ENCODE measurements around the gene HECTD3. TPM values are rescaled to one million over a fixed set of nuclear protein-coding genes. Genes with fewer than 3 reads are reported as not detected.
"Not testable (repeated sequence)": the region's sequence is repeated elsewhere in the genome, so short reads cannot be mapped to it uniquely, and the experiment has no call there.

Gene HECTD3
- total and polyA plus RNA-seq, 4 donors, result 24.2 to 48.7 (median 38.6) TPM

DNA sequence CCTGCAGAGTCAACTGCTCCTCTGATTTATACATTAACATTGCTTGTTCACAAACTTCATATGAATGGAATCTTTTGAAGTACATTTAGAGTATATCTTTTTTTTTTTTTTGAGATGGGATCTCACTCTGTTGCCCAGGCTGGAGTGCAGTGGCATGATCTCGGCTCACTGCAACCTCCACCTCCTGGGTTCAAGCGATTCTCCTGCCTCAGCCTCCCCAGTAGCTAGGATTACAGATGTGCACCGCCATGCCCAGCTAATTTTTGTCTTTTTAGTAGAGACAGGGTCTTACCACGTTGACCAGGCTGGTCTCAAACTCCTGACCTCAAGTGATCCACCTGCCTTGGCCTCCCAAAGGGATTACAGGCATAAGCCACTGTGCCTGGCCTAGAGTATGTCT is 33.8 kb downstream of the HECTD3 start:
- H3K27me3 ChIP-seq (ENCODE audit: control insufficient read depth in 1 of 2, insufficient read depth in 2 of 2, low read length in 1 of 2); H3K27ac ChIP-seq (ENCODE audit: low read depth in 1 of 2, low read length in 2 of 2); H3K36me3 ChIP-seq (ENCODE audit: control insufficient read depth in 1 of 2, insufficient read depth in 2 of 2, low read length in 1 of 2); H3K4me3 ChIP-seq (ENCODE audit: low read length in 2 of 2); DNase-seq; ATAC-seq (ENCODE audit: low FRiP score); H3K4me1 ChIP-seq (ENCODE audit: control insufficient read depth in 1 of 2, insufficient read depth in 2 of 2, low read length in 2 of 2); intact Hi-C loops (cut with DNase I); H3K9me3 ChIP-seq (ENCODE audit: control insufficient read depth, low read length): not testable (repeated sequence)
- WGBS, 2 donors, result 96 to 100% methylated on average over 4 of the region's 4 CpGs

DNA sequence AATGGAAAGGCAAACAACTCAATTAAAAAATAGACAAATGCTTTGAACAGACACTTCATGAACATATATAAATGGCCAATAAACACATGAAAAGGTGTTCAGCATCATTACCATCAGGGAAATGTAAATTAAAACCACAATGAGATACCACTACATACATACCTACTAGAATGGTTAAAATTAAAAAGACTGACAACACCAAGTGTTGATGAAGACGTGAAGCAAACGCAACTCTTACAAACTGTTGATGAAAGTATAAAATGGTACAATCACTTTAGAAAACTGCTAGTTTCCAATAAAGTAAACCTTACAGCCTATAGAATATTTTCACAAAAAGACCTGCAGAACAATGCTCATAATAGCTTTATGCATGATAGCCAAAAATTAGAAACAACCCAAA is 34.9 kb downstream of the HECTD3 start:
- 96 to 98% methylated on average over 2 of the region's 2 CpGs for WGBS, 2 donors
- Histone ChIP-seq H3K27me3 (ENCODE audit: control insufficient read depth in 1 of 2, insufficient read depth in 2 of 2, low read length in 1 of 2) (no peaks in the 10 kb centered on the region), H3K4me3 (ENCODE audit: low read length in 2 of 2) (no peak overlapping the region), H3K4me1 (ENCODE audit: control insufficient read depth in 1 of 2, insufficient read depth in 2 of 2, low read length in 2 of 2) (no peaks in the 10 kb centered on the region), H3K36me3 (ENCODE audit: control insufficient read depth in 1 of 2, insufficient read depth in 2 of 2, low read length in 1 of 2) (peaks cover 0 to 2% of the 10 kb centered on the region in 2 donors), H3K27ac (ENCODE audit: low read depth in 1 of 2, low read length in 2 of 2) (no peak overlapping the region), H3K9me3 (ENCODE audit: control insufficient read depth, low read length) (no peaks in the 10 kb centered on the region)
- DNase-seq (no peak), ATAC-seq (ENCODE audit: low FRiP score) (no peak)
- intact Hi-C loops (cut with DNase I), result no loop called here

DNA sequence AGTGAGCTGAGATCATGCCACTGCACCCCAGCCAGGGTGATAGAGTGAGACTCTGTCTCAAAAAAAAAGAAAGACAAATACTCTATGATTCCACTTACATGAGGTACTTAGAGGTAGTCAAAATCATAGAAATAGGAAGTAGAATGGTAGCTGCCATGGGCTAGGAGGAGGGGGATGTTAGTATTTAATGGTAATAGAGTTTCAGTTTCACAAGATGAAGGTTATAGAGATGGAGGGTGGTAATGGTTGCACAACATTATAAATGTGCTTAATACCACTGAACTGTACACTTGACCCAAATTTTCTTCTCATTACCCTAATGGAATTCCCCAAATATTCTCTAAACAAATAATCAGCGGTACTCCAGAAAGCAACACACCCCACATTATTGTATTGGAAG is 37.5 kb downstream of the HECTD3 start:
- WGBS, 2 donors, result 95 to 100% methylated on average over 1 of the region's 1 CpG
- no peak for DNase-seq
- intact Hi-C loops (cut with DNase I), result no loop called here
- ATAC-seq (ENCODE audit: low FRiP score), result no peak
- H3K4me1 ChIP-seq (ENCODE audit: control insufficient read depth in 1 of 2, insufficient read depth in 2 of 2, low read length in 2 of 2), result no peaks in the 10 kb centered on the region
- peaks cover 0 to under 1% of the 10 kb centered on the region in 2 donors for H3K36me3 ChIP-seq (ENCODE audit: control insufficient read depth in 1 of 2, insufficient read depth in 2 of 2, low read length in 1 of 2)
- no peak overlapping the region for H3K27ac ChIP-seq (ENCODE audit: low read depth in 1 of 2, low read length in 2 of 2)
- no peaks in the 10 kb centered on the region for H3K27me3 ChIP-seq (ENCODE audit: control insufficient read depth in 1 of 2, insufficient read depth in 2 of 2, low read length in 1 of 2)
- no peaks in the 10 kb centered on the region for H3K9me3 ChIP-seq (ENCODE audit: control insufficient read depth, low read length)
- no peak overlapping the region for H3K4me3 ChIP-seq (ENCODE audit: low read length in 2 of 2)

DNA sequence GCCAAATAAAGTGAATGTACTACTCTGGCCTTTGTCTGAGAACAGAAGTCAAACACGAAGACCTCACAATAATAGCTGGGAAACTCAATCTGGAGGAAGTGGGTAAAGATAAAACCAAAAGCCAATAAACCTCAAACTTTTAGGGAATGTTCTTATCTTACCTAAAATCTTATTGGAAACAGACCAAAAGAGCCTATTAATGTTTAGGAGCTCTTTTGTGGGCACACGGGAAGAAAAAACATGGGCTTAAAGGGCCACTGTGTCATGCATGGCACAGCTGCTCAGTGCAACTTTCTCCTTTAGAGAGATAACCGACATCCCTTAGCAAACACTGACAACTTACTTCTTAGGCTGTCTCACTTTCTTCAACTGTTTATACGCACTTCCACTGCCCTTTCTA is 40.8 kb downstream of the HECTD3 start:
- H3K9me3 ChIP-seq (ENCODE audit: control insufficient read depth, low read length), result no peaks in the 10 kb centered on the region
- WGBS, 2 donors, result 40 to 49% methylated on average over 4 of the region's 4 CpGs
- H3K27ac ChIP-seq (ENCODE audit: low read depth in 1 of 2, low read length in 2 of 2), result no peak overlapping the region
- DNase-seq, result no peak
- H3K4me3 ChIP-seq (ENCODE audit: low read length in 2 of 2), result no peak overlapping the region
- peaks cover 0 to 3% of the 10 kb centered on the region in 2 donors for H3K4me1 ChIP-seq (ENCODE audit: control insufficient read depth in 1 of 2, insufficient read depth in 2 of 2, low read length in 2 of 2)
- H3K27me3 ChIP-seq (ENCODE audit: control insufficient read depth in 1 of 2, insufficient read depth in 2 of 2, low read length in 1 of 2), result no peaks in the 10 kb centered on the region
- ATAC-seq (ENCODE audit: low FRiP score), result no peak
- no peaks in the 10 kb centered on the region for H3K36me3 ChIP-seq (ENCODE audit: control insufficient read depth in 1 of 2, insufficient read depth in 2 of 2, low read length in 1 of 2)
- intact Hi-C loops (cut with DNase I), result no loop called here

DNA sequence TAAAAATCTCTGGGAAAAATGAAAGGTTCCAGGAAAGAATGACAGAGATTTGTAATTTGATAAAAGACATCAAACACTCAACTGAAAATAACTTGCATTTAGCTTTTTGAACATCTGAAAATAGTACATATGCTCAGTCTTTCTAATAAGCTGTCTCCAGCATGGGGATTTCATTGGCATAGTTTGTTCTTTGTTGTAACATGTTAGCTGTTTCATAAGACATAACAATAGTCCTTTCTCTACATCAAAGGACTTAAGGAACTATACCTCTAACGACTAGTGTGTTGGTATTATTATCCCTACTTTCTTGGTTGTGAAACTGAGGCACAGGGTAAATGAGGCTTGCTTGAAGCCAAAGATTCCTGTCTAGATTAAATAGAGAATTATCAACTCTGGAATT is 46.7 kb downstream of the HECTD3 start:
- H3K9me3 ChIP-seq (ENCODE audit: control insufficient read depth, low read length), result no peaks in the 10 kb centered on the region
- H3K4me3 ChIP-seq (ENCODE audit: low read length in 2 of 2), result no peak overlapping the region
- peaks cover 0 to 3% of the 10 kb centered on the region in 2 donors for H3K4me1 ChIP-seq (ENCODE audit: control insufficient read depth in 1 of 2, insufficient read depth in 2 of 2, low read length in 2 of 2)
- no peaks in the 10 kb centered on the region for H3K27me3 ChIP-seq (ENCODE audit: control insufficient read depth in 1 of 2, insufficient read depth in 2 of 2, low read length in 1 of 2)
- no peaks in the 10 kb centered on the region for H3K36me3 ChIP-seq (ENCODE audit: control insufficient read depth in 1 of 2, insufficient read depth in 2 of 2, low read length in 1 of 2)
- 81 to 89% methylated on average over 1 of the region's 1 CpG for WGBS, 2 donors
- ATAC-seq (ENCODE audit: low FRiP score), result no peak
- intact Hi-C loops (cut with DNase I), result no loop called here
- no peak overlapping the region for H3K27ac ChIP-seq (ENCODE audit: low read depth in 1 of 2, low read length in 2 of 2)
- no peak for DNase-seq

DNA sequence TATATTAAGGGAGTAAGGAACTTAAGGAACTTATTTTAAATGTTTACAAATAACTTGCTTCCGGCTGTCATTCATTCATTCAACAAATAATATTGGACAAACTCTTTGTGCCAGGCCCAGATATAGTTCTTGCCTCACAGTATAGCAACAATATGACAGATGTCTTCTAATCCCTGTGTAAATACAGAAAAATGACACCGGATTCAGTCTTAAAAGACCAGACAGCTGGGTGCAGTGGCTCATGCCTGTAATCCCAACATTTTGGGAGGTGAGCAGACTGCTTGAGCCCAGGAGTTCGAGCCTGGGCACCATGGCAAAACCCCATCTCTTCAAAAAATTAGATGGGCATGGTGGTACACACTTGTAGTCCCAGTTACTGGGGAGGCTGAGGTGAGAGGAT is 48.4 kb downstream of the HECTD3 start:
- Histone ChIP-seq H3K4me1 (ENCODE audit: control insufficient read depth in 1 of 2, insufficient read depth in 2 of 2, low read length in 2 of 2) (no peaks in the 10 kb centered on the region), H3K4me3 (ENCODE audit: low read length in 2 of 2) (no peak overlapping the region), H3K27me3 (ENCODE audit: control insufficient read depth in 1 of 2, insufficient read depth in 2 of 2, low read length in 1 of 2) (no peaks in the 10 kb centered on the region), H3K27ac (ENCODE audit: low read depth in 1 of 2, low read length in 2 of 2) (no peak overlapping the region), H3K9me3 (ENCODE audit: control insufficient read depth, low read length) (no peaks in the 10 kb centered on the region), H3K36me3 (ENCODE audit: control insufficient read depth in 1 of 2, insufficient read depth in 2 of 2, low read length in 1 of 2) (no peaks in the 10 kb centered on the region)
- DNase-seq (no peak), ATAC-seq (ENCODE audit: low FRiP score) (no peak)
- intact Hi-C loops (cut with DNase I), result no loop called here
- WGBS, 2 donors, result 96 to 98% methylated on average over 3 of the region's 3 CpGs

DNA sequence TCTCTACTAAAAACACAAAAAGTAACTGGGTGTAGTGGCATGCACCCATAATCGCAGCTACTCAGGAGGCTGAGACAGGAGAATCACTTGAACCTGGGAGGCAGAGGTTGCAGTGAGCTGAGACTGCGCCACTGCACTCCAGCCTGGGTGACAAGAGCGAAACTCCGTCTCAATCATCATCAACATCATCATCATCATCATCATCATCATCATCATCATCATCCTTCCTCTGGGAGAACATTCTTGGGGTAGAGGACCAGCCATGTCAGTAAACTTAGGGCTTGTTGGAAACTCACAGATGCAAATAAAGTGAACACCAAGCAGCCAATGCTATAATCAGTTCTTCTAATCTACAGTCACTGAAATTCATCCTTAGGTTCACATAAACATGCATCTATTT is 49.1 kb downstream of the HECTD3 start:
- H3K27me3 ChIP-seq (ENCODE audit: control insufficient read depth in 1 of 2, insufficient read depth in 2 of 2, low read length in 1 of 2); intact Hi-C loops (cut with DNase I); ATAC-seq (ENCODE audit: low FRiP score); H3K27ac ChIP-seq (ENCODE audit: low read depth in 1 of 2, low read length in 2 of 2); H3K4me1 ChIP-seq (ENCODE audit: control insufficient read depth in 1 of 2, insufficient read depth in 2 of 2, low read length in 2 of 2); H3K36me3 ChIP-seq (ENCODE audit: control insufficient read depth in 1 of 2, insufficient read depth in 2 of 2, low read length in 1 of 2); DNase-seq; H3K4me3 ChIP-seq (ENCODE audit: low read length in 2 of 2); H3K9me3 ChIP-seq (ENCODE audit: control insufficient read depth, low read length): not testable (repeated sequence)
- 95 to 96% methylated on average over 4 of the region's 4 CpGs for WGBS, 2 donors

DNA sequence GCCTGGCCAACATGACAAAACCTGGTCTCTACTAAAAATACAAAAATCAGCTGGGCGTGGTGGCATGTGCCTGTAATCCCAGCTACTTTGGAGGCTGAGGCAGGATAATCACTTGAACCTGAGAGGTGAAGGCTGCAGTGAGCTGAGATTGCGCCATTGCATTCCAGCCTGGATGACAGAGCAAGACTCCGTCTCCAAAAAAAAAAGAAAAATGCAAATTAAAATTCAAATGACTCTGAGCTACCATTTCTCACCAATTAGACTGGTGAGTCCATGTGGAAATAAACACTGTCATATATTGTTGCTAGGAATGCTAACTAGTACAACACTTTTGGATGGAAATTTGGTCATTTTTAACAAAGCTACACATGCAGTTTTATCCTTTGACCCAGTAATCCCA is 53.6 kb downstream of the HECTD3 start:
- intact Hi-C loops (cut with DNase I); H3K9me3 ChIP-seq (ENCODE audit: control insufficient read depth, low read length); DNase-seq; H3K36me3 ChIP-seq (ENCODE audit: control insufficient read depth in 1 of 2, insufficient read depth in 2 of 2, low read length in 1 of 2); ATAC-seq (ENCODE audit: low FRiP score); H3K27me3 ChIP-seq (ENCODE audit: control insufficient read depth in 1 of 2, insufficient read depth in 2 of 2, low read length in 1 of 2); H3K4me3 ChIP-seq (ENCODE audit: low read length in 2 of 2); H3K4me1 ChIP-seq (ENCODE audit: control insufficient read depth in 1 of 2, insufficient read depth in 2 of 2, low read length in 2 of 2); H3K27ac ChIP-seq (ENCODE audit: low read depth in 1 of 2, low read length in 2 of 2): not testable (repeated sequence)
- 95 to 96% methylated on average over 3 of the region's 3 CpGs for WGBS, 2 donors

DNA sequence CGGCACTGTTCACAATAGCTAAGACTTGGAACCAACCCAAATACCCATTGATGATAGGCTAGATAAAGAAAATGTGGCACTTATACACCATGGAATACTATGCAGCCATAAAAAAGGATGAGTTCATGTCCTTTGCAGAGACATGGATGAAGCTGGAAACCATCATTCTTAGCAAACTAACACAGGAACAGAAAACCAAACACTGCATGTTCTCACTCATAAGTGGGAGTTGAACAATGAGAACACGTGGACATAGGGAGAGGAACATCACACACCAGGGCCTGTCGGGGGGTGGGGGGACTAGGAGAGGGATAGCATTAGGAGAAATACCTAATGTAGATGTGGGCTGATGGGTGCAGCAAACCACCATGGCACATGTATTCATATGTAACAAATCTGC is 55.0 kb downstream of the HECTD3 start:
- WGBS, 2 donors, result 93 to 98% methylated on average over 3 of the region's 3 CpGs
- H3K4me3 ChIP-seq (ENCODE audit: low read length in 2 of 2); H3K27ac ChIP-seq (ENCODE audit: low read depth in 1 of 2, low read length in 2 of 2); ATAC-seq (ENCODE audit: low FRiP score); H3K4me1 ChIP-seq (ENCODE audit: control insufficient read depth in 1 of 2, insufficient read depth in 2 of 2, low read length in 2 of 2); DNase-seq; H3K9me3 ChIP-seq (ENCODE audit: control insufficient read depth, low read length); H3K36me3 ChIP-seq (ENCODE audit: control insufficient read depth in 1 of 2, insufficient read depth in 2 of 2, low read length in 1 of 2); intact Hi-C loops (cut with DNase I); H3K27me3 ChIP-seq (ENCODE audit: control insufficient read depth in 1 of 2, insufficient read depth in 2 of 2, low read length in 1 of 2): not testable (repeated sequence)
